Activated T-helper 2 cell treated with anti-CD3 and anti-CD28 coated beads, Interferon-gamma antibody, Interleukin-2, Interleukin-4, amounts not matched to agents 10 μg/mL and 5 μg/mL and 100 μg/mL, durations not matched to agents 14 hours and 24 hours and 36 hours (primary cell): ENCODE results near the gene TPTE. TPM values are rescaled to one million over a fixed set of nuclear protein-coding genes. Genes with fewer than 3 reads are reported as not detected.
"Not testable (repeated sequence)": the region's sequence is repeated elsewhere in the genome, so short reads cannot be mapped to it uniquely, and the experiment has no call there.

Experiments used
- DNase-seq: peaks from one replicate; pipeline ENCODE4 v3.0.0; 2021; ENCODE audit warnings: low spot score
- H3K27ac Mint-ChIP-seq: one replicate; pipeline ENCODE4 v1.8.0; 2021; ENCODE audit warnings: mixed read lengths
- H3K27me3 Mint-ChIP-seq: one replicate; pipeline ENCODE4 v1.8.0; 2021; ENCODE audit warnings: low read depth, mixed read lengths
- H3K36me3 Mint-ChIP-seq: one replicate; pipeline ENCODE4 v1.8.0; 2021; ENCODE audit warnings: low read depth, mixed read lengths
- H3K4me1 Mint-ChIP-seq: one replicate; pipeline ENCODE4 v1.8.0; 2021; ENCODE audit warnings: low read depth, mixed read lengths
- H3K4me3 Mint-ChIP-seq: one replicate; pipeline ENCODE4 v1.8.0; 2021; ENCODE audit warnings: low read depth, mild to moderate bottlenecking, moderate library complexity, mixed read lengths
- H3K9me3 Mint-ChIP-seq: one replicate; pipeline ENCODE4 v1.8.0; 2021; ENCODE audit warnings: mixed read lengths
- intact Hi-C: fragments of 100-400 bp; cut with micrococcal nuclease; formaldehyde crosslinking; loops from one replicate; pipeline ENCODE4 v1.15.1; 2023
- total RNA-seq: library from RNA; stranded (reverse); gene quantifications from 2 replicates; pipeline ENCODE4 v1.2.3, GENCODE V29; 2022

The TPTE gene
- total RNA-seq, 1 donor from 2014 or later = not detected

DNA sequence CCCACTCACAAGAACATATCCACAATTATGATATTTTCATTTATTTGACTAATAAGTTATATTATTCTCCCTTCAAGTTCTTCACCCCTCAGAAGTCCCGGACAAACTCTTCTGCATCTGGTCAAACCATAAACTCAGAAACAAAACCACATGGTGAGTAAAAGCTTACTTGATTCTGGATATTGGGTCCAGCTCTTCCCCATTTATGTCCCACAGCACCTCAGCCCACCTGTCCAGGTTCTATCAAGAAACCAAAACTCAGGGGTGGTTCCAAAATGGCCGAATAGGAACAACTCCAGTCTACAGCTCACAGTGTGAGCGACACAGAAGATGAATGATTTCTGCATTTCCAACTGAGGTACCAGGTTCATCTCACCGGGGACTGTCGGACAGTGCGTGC is 109.4 kb downstream of the TPTE start:
- intact Hi-C loops, H3K4me3 Mint-ChIP-seq, H3K9me3 Mint-ChIP-seq, H3K27me3 Mint-ChIP-seq, H3K36me3 Mint-ChIP-seq, H3K4me1 Mint-ChIP-seq, DNase-seq, H3K27ac Mint-ChIP-seq: not testable (repeated sequence)

DNA sequence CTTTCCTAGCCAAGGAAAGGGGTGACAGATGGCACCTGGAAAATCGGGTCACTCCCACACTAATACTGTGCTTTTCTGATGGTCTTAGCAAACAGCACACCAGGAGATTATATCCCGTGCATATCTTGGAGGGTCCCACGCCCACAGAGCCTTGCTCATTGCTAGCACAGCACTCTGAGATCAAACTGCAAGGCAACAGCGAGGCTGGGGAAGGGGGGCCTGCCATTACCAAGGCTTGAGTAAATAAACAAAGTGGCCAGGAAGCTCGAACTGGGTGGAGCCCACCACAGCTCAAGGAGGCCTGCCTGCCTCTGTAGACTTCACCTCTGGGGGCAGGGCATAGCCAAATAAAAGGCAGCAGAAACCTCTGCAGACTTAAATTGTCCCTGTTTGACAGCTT is 109.9 kb downstream of the TPTE start:
- H3K27me3 Mint-ChIP-seq, intact Hi-C loops, H3K9me3 Mint-ChIP-seq, H3K4me1 Mint-ChIP-seq, DNase-seq, H3K4me3 Mint-ChIP-seq, H3K27ac Mint-ChIP-seq, H3K36me3 Mint-ChIP-seq: not testable (repeated sequence)

- H3K4me3 Mint-ChIP-seq, H3K27me3 Mint-ChIP-seq, DNase-seq, H3K9me3 Mint-ChIP-seq, intact Hi-C loops, H3K4me1 Mint-ChIP-seq, H3K36me3 Mint-ChIP-seq, H3K27ac Mint-ChIP-seq: not testable (repeated sequence)
Measured at GRCh38 chr21:10638144-10638543, 116.8 kb downstream of the TPTE start.

- intact Hi-C loops = no loop called here
- Mint-ChIP-seq H3K27ac (no peak overlapping the region), H3K36me3 (no peaks in the 10 kb centered on the region), H3K27me3 (no peaks in the 10 kb centered on the region), H3K9me3 (no peaks in the 10 kb centered on the region), H3K4me1 (no peaks in the 10 kb centered on the region), H3K4me3 (no peak overlapping the region)
- DNase-seq = no peak
Measured at GRCh38 chr21:10639123-10639522, 117.7 kb downstream of the TPTE start.

GRCh38 chr21:10639746-10640145 is 118.4 kb downstream of the TPTE start:
- intact Hi-C loops, H3K27me3 Mint-ChIP-seq, H3K4me3 Mint-ChIP-seq, H3K36me3 Mint-ChIP-seq, H3K9me3 Mint-ChIP-seq, H3K4me1 Mint-ChIP-seq, DNase-seq, H3K27ac Mint-ChIP-seq: not testable (repeated sequence)

DNA sequence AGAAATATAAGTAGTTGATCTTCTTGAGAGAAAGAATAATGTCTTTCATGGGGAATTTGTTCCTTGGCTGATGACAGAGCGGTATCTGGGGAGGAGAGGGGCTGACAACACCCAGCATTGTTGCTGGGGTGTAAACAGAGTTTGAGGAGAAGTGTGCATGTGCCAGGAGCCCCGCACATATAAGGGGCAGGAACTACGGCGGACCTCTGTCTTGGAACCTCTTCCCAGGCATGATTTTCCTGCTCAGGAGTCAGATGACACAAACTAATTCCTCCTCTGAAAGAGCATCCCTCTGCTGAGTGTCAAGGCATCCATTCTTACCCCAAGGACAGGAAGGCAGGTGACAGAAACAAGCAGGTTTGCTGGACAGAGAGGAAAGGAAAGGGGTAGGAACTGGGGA is 119.1 kb downstream of the TPTE start:
- Mint-ChIP-seq H3K4me1 (no peaks in the 10 kb centered on the region), H3K9me3 (no peaks in the 10 kb centered on the region), H3K27ac (no peak overlapping the region), H3K36me3 (no peaks in the 10 kb centered on the region), H3K4me3 (no peak overlapping the region), H3K27me3 (no peaks in the 10 kb centered on the region)
- intact Hi-C loops = no loop called here
- DNase-seq = no peak

DNA sequence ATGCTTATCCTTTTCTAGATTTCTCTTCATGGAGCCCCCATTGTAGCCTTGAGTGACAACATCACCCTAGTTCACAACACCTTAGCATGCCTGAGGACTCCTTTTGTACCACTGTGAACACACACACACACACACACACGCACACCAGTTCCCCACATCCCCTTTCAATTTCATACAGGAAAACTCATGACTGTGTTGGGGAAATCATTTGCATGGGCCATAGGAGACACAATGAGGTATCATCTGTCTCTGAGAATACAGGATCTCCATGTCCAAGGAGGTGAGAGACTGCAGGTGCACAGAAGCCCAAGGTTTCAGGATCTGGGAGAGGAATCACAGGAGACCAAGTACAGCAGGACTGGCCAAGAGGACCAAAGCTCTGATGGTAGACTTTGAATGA is 119.7 kb downstream of the TPTE start:
- Mint-ChIP-seq H3K9me3 (no peaks in the 10 kb centered on the region), H3K4me3 (no peak overlapping the region), H3K27me3 (no peaks in the 10 kb centered on the region), H3K27ac (no peak overlapping the region), H3K4me1 (no peaks in the 10 kb centered on the region), H3K36me3 (no peaks in the 10 kb centered on the region)
- no peak for DNase-seq
- intact Hi-C loops = no loop called here

- H3K27me3 Mint-ChIP-seq, H3K27ac Mint-ChIP-seq, H3K4me1 Mint-ChIP-seq, H3K36me3 Mint-ChIP-seq, H3K4me3 Mint-ChIP-seq, intact Hi-C loops, DNase-seq: not testable (repeated sequence)
- H3K9me3 Mint-ChIP-seq = peaks cover 14% of the 10 kb centered on the region
Measured at GRCh38 chr21:10645667-10646066, 124.3 kb downstream of the TPTE start.

DNA sequence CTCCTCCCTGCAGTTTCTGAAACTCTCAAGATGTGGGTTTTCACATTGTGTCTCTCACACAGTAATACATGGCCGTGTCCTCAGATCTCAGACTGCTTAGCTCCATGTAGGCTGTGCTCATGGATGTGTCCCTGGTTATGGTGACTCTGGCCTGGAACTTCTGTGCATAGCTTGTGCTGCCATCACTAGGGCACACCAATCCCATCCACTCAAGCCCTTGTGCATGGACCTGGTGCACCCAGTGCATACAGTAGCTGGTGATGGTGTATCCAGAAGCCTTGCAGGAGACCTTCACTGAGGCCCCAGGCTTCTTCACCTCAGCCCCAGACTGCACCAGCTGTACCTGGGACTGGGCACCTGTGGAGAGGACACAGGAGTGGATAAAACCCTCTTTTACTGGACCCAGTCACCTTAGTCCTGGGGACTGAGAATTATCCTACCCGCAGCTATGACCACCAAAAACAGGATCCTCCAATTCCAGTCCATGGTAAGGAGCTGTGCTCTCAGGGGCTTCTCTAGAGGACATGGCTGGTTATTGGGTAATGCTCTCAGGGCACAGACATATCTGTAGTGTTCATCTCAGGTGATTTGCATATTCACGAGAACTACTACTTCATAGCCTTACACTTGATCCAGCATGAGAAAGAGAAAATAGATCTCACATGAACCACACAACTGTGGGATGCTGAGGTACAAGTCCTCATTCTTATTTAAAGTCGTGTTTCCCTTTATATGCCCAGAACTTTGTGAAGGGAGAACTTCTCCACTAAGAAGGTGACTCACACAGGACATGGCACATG is 128.2 kb downstream of the TPTE start:
- H3K27me3 Mint-ChIP-seq, H3K4me1 Mint-ChIP-seq, H3K36me3 Mint-ChIP-seq, intact Hi-C loops, DNase-seq, H3K27ac Mint-ChIP-seq, H3K4me3 Mint-ChIP-seq: not testable (repeated sequence)
- peaks cover 14% of the 10 kb centered on the region for H3K9me3 Mint-ChIP-seq

DNA sequence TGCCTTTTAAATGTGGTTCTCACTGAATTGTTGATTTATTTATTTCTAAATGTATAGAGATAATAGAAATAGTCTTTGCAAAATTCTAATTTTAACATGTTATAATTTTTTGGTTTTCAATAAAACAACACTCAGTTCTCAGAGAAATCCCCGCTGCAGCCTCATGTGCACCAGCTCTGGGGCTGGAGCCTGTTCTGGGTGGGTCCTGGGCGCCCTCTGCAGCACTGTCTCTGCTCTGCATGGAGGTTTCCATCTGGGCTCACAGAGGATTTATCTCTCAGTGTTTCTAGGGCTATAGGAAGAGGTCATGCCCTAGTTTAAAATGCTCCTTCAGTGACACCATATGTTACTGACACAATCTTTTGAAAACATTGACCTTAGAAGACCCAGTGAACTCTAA is 128.9 kb downstream of the TPTE start:
- H3K27ac Mint-ChIP-seq, H3K4me3 Mint-ChIP-seq, H3K27me3 Mint-ChIP-seq, H3K4me1 Mint-ChIP-seq, intact Hi-C loops, H3K36me3 Mint-ChIP-seq, DNase-seq: not testable (repeated sequence)
- H3K9me3 Mint-ChIP-seq = peaks cover 14% of the 10 kb centered on the region
